SH-SY5Y (cell line): ENCODE measurements around the gene B3GALT4.

Source experiments
- GATA2 ChIP-seq: IDR thresholded peaks from 2 replicates; pipeline ENCODE4 v1.6.1; 2011; ENCODE audit warnings: mild to moderate bottlenecking, low read depth, low read length
- GATA3 ChIP-seq: IDR thresholded peaks from 2 replicates; pipeline ENCODE4 v1.6.1; 2011; ENCODE audit warnings: low read depth, mild to moderate bottlenecking, low read length, moderate library complexity

DNA sequence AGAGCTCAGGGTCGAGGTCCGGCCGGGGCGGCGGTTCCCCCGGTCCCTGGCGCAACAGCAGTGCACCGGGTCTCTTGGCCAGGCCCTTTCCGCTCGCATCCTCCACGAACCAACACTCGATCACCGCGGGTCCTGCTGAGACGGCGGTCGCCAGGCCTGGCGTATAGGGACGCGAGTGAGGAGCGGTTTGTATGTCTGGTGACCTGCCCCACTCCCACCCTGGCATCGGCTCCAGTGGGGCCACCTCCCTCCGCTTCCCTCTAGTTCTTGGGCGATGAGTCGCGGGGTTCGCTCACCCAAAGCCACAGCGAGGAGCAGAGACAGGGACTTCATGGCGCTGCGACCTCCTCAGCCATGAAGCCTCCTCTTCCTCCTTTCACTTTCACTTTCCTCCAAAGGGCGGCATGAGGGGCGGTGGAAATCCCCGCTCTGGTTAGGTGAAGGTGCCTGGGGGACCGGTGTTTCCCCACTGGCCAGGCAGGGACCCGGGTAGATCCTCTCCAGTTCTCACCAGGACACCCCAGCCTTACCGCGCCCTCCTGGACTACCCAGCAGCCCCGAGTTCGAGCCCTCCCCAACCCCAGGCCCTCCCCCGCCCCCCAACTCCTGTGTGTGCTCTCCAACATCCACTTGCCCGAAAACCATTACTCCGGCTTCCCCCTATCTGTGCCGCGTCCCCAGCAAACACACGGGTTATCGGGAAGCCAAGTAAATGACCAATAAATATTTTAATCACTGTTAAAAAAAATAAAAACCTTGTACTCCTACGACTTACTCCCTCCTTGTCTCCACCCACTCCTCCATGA lies 37.0 kb downstream of the B3GALT4 start, which contains the start of gene TAPBP:
- no peak for TF ChIP-seq GATA2
- TF ChIP-seq GATA3: no peak
